IPS DF 19.7 (cell line): ENCODE results near the gene LFNG.

Source experiments
- DNase-seq: peaks from one replicate; pipeline ENCODE4 v3.0.0-alpha.2; 2013; ENCODE audit warnings: low read depth, low spot score

Gene LFNG

GRCh38 chr7:2517026-2517425 lies 2.5 kb upstream of the LFNG start:
- DNase-seq, result no peak

GRCh38 chr7:2517678-2518507 lies 1.7 kb upstream of the LFNG start:
- DNase-seq, result no peak

- no peak for DNase-seq
Measured at GRCh38 chr7:2518737-2519118, 846 bp upstream of the LFNG start.

- no peak for DNase-seq
Measured at GRCh38 chr7:2520131-2520760, 672 bp downstream of the LFNG start.

- no peak for DNase-seq
Measured at GRCh38 chr7:2520761-2521290, 1.3 kb downstream of the LFNG start.

- no peak for DNase-seq
Measured at GRCh38 chr7:2521341-2521745, 1.8 kb downstream of the LFNG start.

GRCh38 chr7:2521952-2522591 lies 2.5 kb downstream of the LFNG start:
- no peak for DNase-seq

- DNase-seq, result no peak
Measured at GRCh38 chr7:2522780-2523433, 3.3 kb downstream of the LFNG start.

GRCh38 chr7:2523461-2523936 lies 3.9 kb downstream of the LFNG start:
- no peak for DNase-seq

GRCh38 chr7:2523941-2524807 lies 4.6 kb downstream of the LFNG start:
- DNase-seq, result no peak

GRCh38 chr7:2524808-2525657 lies 5.5 kb downstream of the LFNG start:
- DNase-seq, result no peak

GRCh38 chr7:2525658-2526630 lies 6.4 kb downstream of the LFNG start:
- no peak for DNase-seq

GRCh38 chr7:2526659-2527504 lies 7.3 kb downstream of the LFNG start:
- DNase-seq, result no peak

GRCh38 chr7:2527505-2528467 lies 8.2 kb downstream of the LFNG start:
- no peak for DNase-seq

GRCh38 chr7:2528481-2529095 lies 9.0 kb downstream of the LFNG start:
- DNase-seq, result no peak
